B cell (primary cell): Measurements from ENCODE around the gene REG3G. TPM values are rescaled to one million over a fixed set of nuclear protein-coding genes. Genes with fewer than 3 reads are reported as not detected.

Source experiments
- ATAC-seq: fragments of 200-7000 bp; cut with Tn5 transposase; one replicate; pipeline ENCODE4 v1.10.0; 2021; ENCODE audit warnings: low read depth, mild to moderate bottlenecking, moderate number of reproducible peaks, moderate library complexity
- CTCF ChIA-PET: fragments of 350-600 bp; sonication (Branson Sonifier 250); formaldehyde crosslinking; loops from one replicate; lab custom pipeline; 2021; ENCODE audit warnings: antibody characterized with exemption, inconsistent platforms; lab: Charles Lee
- POLR2A ChIA-PET: fragments of 350-600 bp; sonication (Branson Sonifier 250); formaldehyde crosslinking; loops from one replicate; lab custom pipeline; 2021; ENCODE audit warnings: antibody characterized with exemption; lab: Charles Lee
- DNase-seq: peaks from one replicate; pipeline ENCODE4 v3.0.0; 2013
- H2AFZ ChIP-seq: 2 replicates; pipeline ENCODE4 v1.6.1; 2012; ENCODE audit warnings: mild to moderate bottlenecking, low read depth, low read length; ENCODE audit not compliant: insufficient read depth, poor library complexity, severe bottlenecking
- H3K27ac ChIP-seq, 2 donors: 1 replicate in 1 of 2; 2 replicates in 1 of 2; pipeline ENCODE4 v1.5.1; 2012 to 2013; ENCODE audit warnings: low read length in 2 of 2, mild to moderate bottlenecking in 2 of 2, moderate library complexity in 1 of 2
- H3K27me3 ChIP-seq, 4 experiments: fragments of 200-600 bp in 1 of 4; sonication (generic) in 1 of 4; replicated peaks in 1 of 4; 1 replicate in 2 of 4; 2 replicates in 2 of 4; pipeline versions ENCODE4 v1.6.1 to v1.7.0; 2013 to 2016; ENCODE audit warnings: low read length in 3 of 4, mild to moderate bottlenecking in 2 of 4, mixed read lengths in 1 of 4, moderate library complexity in 1 of 4; ENCODE audit not compliant: insufficient read depth in 4 of 4, control insufficient read depth in 3 of 4; ENCODE audit errors: control extremely low read depth in 1 of 4
- H3K36me3 ChIP-seq, 2 experiments: replicated peaks in 1 of 2; 1 replicate in 1 of 2; 2 replicates in 1 of 2; pipeline versions ENCODE4 v1.6.1 to v1.7.1; 2013; ENCODE audit warnings: low read length in 1 of 2; ENCODE audit not compliant: insufficient read depth in 2 of 2, control insufficient read depth in 1 of 2; ENCODE audit errors: control extremely low read depth in 1 of 2, extremely low read depth in 1 of 2
- H3K4me1 ChIP-seq, 2 donors: fragments of 200-600 bp in 1 of 2; sonication (generic) in 1 of 2; 1 replicate in 1 of 2; 2 replicates in 1 of 2; pipeline versions ENCODE4 v1.5.1 to v1.6.1; 2013 to 2017; ENCODE audit warnings: low read length in 2 of 2; ENCODE audit not compliant: control insufficient read depth in 2 of 2, insufficient read depth in 2 of 2
- H3K4me2 ChIP-seq: replicated peaks from 2 replicates; pipeline ENCODE3; 2012; ENCODE audit warnings: mild to moderate bottlenecking, low read depth, low read length; ENCODE audit not compliant: poor library complexity, severe bottlenecking
- H3K4me3 ChIP-seq, 5 experiments: fragments of 200-600 bp in 1 of 5; sonication (generic) in 1 of 5; 1 replicate in 3 of 5; 2 replicates in 2 of 5; pipeline versions ENCODE4 v1.5.1 to v1.7.0; 2011 to 2016; ENCODE audit warnings: low read length in 4 of 5, mild to moderate bottlenecking in 4 of 5, low read depth in 2 of 5, control low read depth in 1 of 5, moderate library complexity in 1 of 5; ENCODE audit not compliant: insufficient read depth in 1 of 5; ENCODE audit errors: control extremely low read depth in 1 of 5, extremely low read depth in 1 of 5
- H3K79me2 ChIP-seq: fragments of 200-600 bp; sonication (generic); one replicate; pipeline ENCODE4 v1.6.0; 2016; ENCODE audit warnings: low read length; ENCODE audit not compliant: control insufficient read depth, insufficient read depth
- H3K9ac ChIP-seq: fragments of 200-600 bp; sonication (generic); 2 replicates; pipeline ENCODE4 v1.6.1; 2017; ENCODE audit warnings: mild to moderate bottlenecking, low read length, moderate library complexity
- H3K9me3 ChIP-seq, 3 donors: one replicate each; pipeline versions ENCODE4 v1.6.1 to v1.7.1; 2013; ENCODE audit warnings: low read length in 2 of 3; ENCODE audit not compliant: control insufficient read depth in 2 of 3, insufficient read depth in 1 of 3; ENCODE audit errors: control extremely low read depth in 1 of 3
- H4K20me1 ChIP-seq: 2 replicates; pipeline ENCODE4 v1.6.0; 2012; ENCODE audit warnings: mild to moderate bottlenecking, low read length; ENCODE audit not compliant: insufficient read depth, control insufficient read depth, poor library complexity, severe bottlenecking
- H3K27ac Mint-ChIP-seq: one replicate; pipeline ENCODE4 v1.8.0; 2021; ENCODE audit warnings: mixed read lengths
- H3K27me3 Mint-ChIP-seq: one replicate; pipeline ENCODE4 v1.8.0; 2021; ENCODE audit warnings: mixed read lengths
- H3K4me1 Mint-ChIP-seq: one replicate; pipeline ENCODE4 v1.8.0; 2021; ENCODE audit warnings: mixed read lengths
- H3K4me3 Mint-ChIP-seq: one replicate; pipeline ENCODE4 v1.8.0; 2021; ENCODE audit warnings: mixed read lengths
- H3K9me3 Mint-ChIP-seq: one replicate; pipeline ENCODE4 v1.8.0; 2022; ENCODE audit warnings: mixed read lengths; ENCODE audit not compliant: insufficient read depth
- EZH2 ChIP-seq: IDR thresholded peaks from 2 replicates; pipeline ENCODE4 v1.6.1; 2012; ENCODE audit warnings: borderline replicate concordance, low read depth, mild to moderate bottlenecking, moderate library complexity, low read length; ENCODE audit not compliant: insufficient read depth, poor library complexity, severe bottlenecking
- WGBS: methylation state at CpG from one replicate; pipeline ENCODE4 v1.1.5; 2013; ENCODE audit warnings: missing lambda C conversion rate; ENCODE audit not compliant: insufficient coverage; 5-methylcytosine and 5-hydroxymethylcytosine counted together
- intact Hi-C: fragments of 100-400 bp; cut with micrococcal nuclease; formaldehyde crosslinking; loops from one replicate; pipeline ENCODE4 v1.10.0; 2022
- polyA plus RNA-seq: library from polyadenylated mRNA; depleted of rRNA; stranded (reverse); fragments of >200 nt; gene quantifications from 2 replicates; pipeline ENCODE4 v1.2.3, GENCODE V29; 2012
- total RNA-seq, 2 donors: library from RNA; stranded (reverse); fragments of 120-200 nt in 1 of 2; gene quantifications; 1 replicate in 1 of 2; 2 replicates in 1 of 2; pipeline versions ENCODE4 v1.2.3 to v1.2.4, GENCODE V29; 2013 to 2022
- TF ChIP-seq, protein P1 (sequence below): fragments of 200-600 bp; IDR thresholded peaks from one replicate; pipeline ENCODE4 v1.8.0; 2022; ENCODE audit warnings: antibody characterized with exemption, mild to moderate bottlenecking

Gene REG3G
- total and polyA plus RNA-seq, 2 donors (not counting 1 experiment from before 2014, with no cell fraction given): not detected

GRCh38 chr2:78982638-78983330 is 42.7 kb upstream of the REG3G start:
- H3K27me3 ChIP-seq: no peaks in the 10 kb centered on the region
- H3K4me1 ChIP-seq: peaks cover 2 to 4% of the 10 kb centered on the region in 2 donors
- TF ChIP-seq EZH2: no peak
- TF ChIP-seq, protein P1, sequence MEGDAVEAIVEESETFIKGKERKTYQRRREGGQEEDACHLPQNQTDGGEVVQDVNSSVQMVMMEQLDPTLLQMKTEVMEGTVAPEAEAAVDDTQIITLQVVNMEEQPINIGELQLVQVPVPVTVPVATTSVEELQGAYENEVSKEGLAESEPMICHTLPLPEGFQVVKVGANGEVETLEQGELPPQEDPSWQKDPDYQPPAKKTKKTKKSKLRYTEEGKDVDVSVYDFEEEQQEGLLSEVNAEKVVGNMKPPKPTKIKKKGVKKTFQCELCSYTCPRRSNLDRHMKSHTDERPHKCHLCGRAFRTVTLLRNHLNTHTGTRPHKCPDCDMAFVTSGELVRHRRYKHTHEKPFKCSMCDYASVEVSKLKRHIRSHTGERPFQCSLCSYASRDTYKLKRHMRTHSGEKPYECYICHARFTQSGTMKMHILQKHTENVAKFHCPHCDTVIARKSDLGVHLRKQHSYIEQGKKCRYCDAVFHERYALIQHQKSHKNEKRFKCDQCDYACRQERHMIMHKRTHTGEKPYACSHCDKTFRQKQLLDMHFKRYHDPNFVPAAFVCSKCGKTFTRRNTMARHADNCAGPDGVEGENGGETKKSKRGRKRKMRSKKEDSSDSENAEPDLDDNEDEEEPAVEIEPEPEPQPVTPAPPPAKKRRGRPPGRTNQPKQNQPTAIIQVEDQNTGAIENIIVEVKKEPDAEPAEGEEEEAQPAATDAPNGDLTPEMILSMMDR: no peak
- no peaks in the 10 kb centered on the region for H3K79me2 ChIP-seq
- H3K9ac ChIP-seq: no peak overlapping the region
- no CpG with 5 or more reads among the region's 4 CpGs for WGBS
- Mint-ChIP-seq H3K4me1 (peaks cover 7% of the 10 kb centered on the region), H3K27me3 (no peaks in the 10 kb centered on the region), H3K4me3 (no peak overlapping the region), H3K9me3 (peaks cover 3% of the 10 kb centered on the region), H3K27ac (no peak overlapping the region)
- H3K27ac ChIP-seq: no peak overlapping the region
- no peak overlapping the region for H3K4me3 ChIP-seq
- H4K20me1 ChIP-seq: no peaks in the 10 kb centered on the region
- no peak for DNase-seq
- H3K9me3 ChIP-seq: peaks cover 0 to 3% (median 2%) of the 10 kb centered on the region in 3 donors
- ChIA-PET POLR2A (no interaction called here), CTCF (no interaction called here)
- intact Hi-C loops: no loop called here
- no peak overlapping the region for H3K4me2 ChIP-seq
- H3K36me3 ChIP-seq: no peaks in the 10 kb centered on the region
- no peak overlapping the region for H2AFZ ChIP-seq
- ATAC-seq: no peak

GRCh38 chr2:78984386-78984785 is 41.1 kb upstream of the REG3G start:
- Histone ChIP-seq H3K27ac (no peak overlapping the region), H3K9me3 (peaks cover 0 to 1% (median 0%) of the 10 kb centered on the region in 3 donors), H3K9ac (no peak overlapping the region), H3K4me3 (no peak overlapping the region), H3K79me2 (no peaks in the 10 kb centered on the region), H3K4me2 (no peak overlapping the region), H3K4me1 (no peaks in the 10 kb centered on the region), H2AFZ (no peak overlapping the region), H4K20me1 (no peaks in the 10 kb centered on the region), H3K36me3 (no peaks in the 10 kb centered on the region), H3K27me3 (no peaks in the 10 kb centered on the region)
- no peak for DNase-seq
- Mint-ChIP-seq H3K9me3 (no peaks in the 10 kb centered on the region), H3K4me1 (peaks cover 2% of the 10 kb centered on the region), H3K27me3 (no peaks in the 10 kb centered on the region), H3K4me3 (no peak overlapping the region), H3K27ac (no peak overlapping the region)
- POLR2A ChIA-PET: no interaction called here
- CTCF ChIA-PET: no interaction called here
- no peak for ATAC-seq
- intact Hi-C loops: no loop called here
- WGBS: no CpG with 5 or more reads among the region's 7 CpGs
- TF ChIP-seq EZH2: no peak
- TF ChIP-seq, protein P1: no peak
